Gastroesophageal sphincter (tissue), 4 donors: Measurements from ENCODE around the gene UBR3. TPM values are rescaled to one million over a fixed set of nuclear protein-coding genes. Genes with fewer than 3 reads are reported as not detected.

ENCODE experiments used
- ATAC-seq: fragments of 150-250 bp; one replicate; pipeline ENCODE4 v1.9.1; 2016; ENCODE audit warnings: mild to moderate bottlenecking, moderate library complexity
- H3K27ac ChIP-seq, 4 donors: fragments of 200-600 bp; sonication (generic) in 3 of 4; 1 replicate in 3 of 4; 2 replicates in 1 of 4; pipeline ENCODE4 v1.5.1; 2016 to 2019
- H3K27me3 ChIP-seq: fragments of 200-600 bp; sonication (generic); one replicate; pipeline ENCODE4 v1.5.1; 2019
- H3K36me3 ChIP-seq, 2 donors: fragments of 200-600 bp; sonication (generic); one replicate each; pipeline ENCODE4 v1.5.1; 2019; ENCODE audit warnings: control low read depth in 1 of 2
- H3K4me1 ChIP-seq, 3 donors: fragments of 200-600 bp; sonication (generic); 1 replicate in 2 of 3; 2 replicates in 1 of 3; pipeline ENCODE4 v1.5.1; 2016 to 2019; ENCODE audit warnings: control low read depth in 2 of 3
- H3K4me3 ChIP-seq, 2 donors: fragments of 200-600 bp; sonication (generic); one replicate each; pipeline ENCODE4 v1.5.1; 2019; ENCODE audit warnings: mild to moderate bottlenecking in 1 of 2, moderate library complexity in 1 of 2
- H3K9me3 ChIP-seq, 3 donors: fragments of 200-600 bp; sonication (generic); one replicate each; pipeline ENCODE4 v1.5.1; 2017 to 2019; ENCODE audit warnings: control low read depth in 2 of 3
- CTCF ChIP-seq, 4 experiments: fragments of 200-600 bp in 2 of 4; fragments of 450-650 bp in 2 of 4; sonication (generic) in 1 of 4; IDR thresholded peaks; one replicate each; pipeline ENCODE4 v1.5.1; 2017 to 2019; ENCODE audit warnings: antibody characterized with exemption in 4 of 4, mild to moderate bottlenecking in 2 of 4, moderate library complexity in 2 of 4
- EP300 ChIP-seq: sonication (generic); formaldehyde crosslinking; IDR thresholded peaks from one replicate; pipeline ENCODE4 v1.6.1; 2017; ENCODE audit warnings: antibody characterized with exemption, mild to moderate bottlenecking
- POLR2A ChIP-seq, 2 donors: fragments of 450-650 bp; IDR thresholded peaks; one replicate each; pipeline ENCODE4 v1.6.1; 2017; ENCODE audit warnings: antibody characterized with exemption in 2 of 2, mild to moderate bottlenecking in 2 of 2, moderate library complexity in 1 of 2
- POLR2AphosphoS5 ChIP-seq: sonication (generic); formaldehyde crosslinking; IDR thresholded peaks from one replicate; pipeline ENCODE4 v1.6.1; 2017; ENCODE audit warnings: antibody characterized with exemption
- WGBS, 2 donors: methylation state at CpG; one replicate each; pipeline ENCODE4 v1.1.5; 2018; ENCODE audit warnings: low coverage in 1 of 2; 5-methylcytosine and 5-hydroxymethylcytosine counted together
- total RNA-seq, 4 donors: library from RNA; depleted of rRNA; stranded (reverse); fragments of >200 nt; gene quantifications; one replicate each; pipeline ENCODE4 v1.1.0, GENCODE V29; 2016

The UBR3 gene
- total RNA-seq, 4 donors from 2014 or later, result 52.9 to 122 (median 66.9) TPM

GRCh38 chr2:170084820-170085491 is 257.7 kb downstream of the UBR3 start:
- TF ChIP-seq EP300, result no peak
- no peak for TF ChIP-seq POLR2AphosphoS5
- no peak for TF ChIP-seq POLR2A (IDR thresholded peaks at IDR 0.05)
- no peak for TF ChIP-seq CTCF (IDR thresholded peaks at IDR 0.05)
- WGBS, 2 donors, result 85 to 100% methylated on average over 2 of the region's 2 CpGs
- ATAC-seq, result no peak

GRCh38 chr2:170086117-170086688 is 258.9 kb downstream of the UBR3 start:
- no peak overlapping the region for H3K4me3 ChIP-seq
- no peak overlapping the region for H3K27ac ChIP-seq
- no peaks in the 10 kb centered on the region for H3K27me3 ChIP-seq
- no peak for TF ChIP-seq CTCF (IDR thresholded peaks at IDR 0.05)
- no peak for TF ChIP-seq POLR2A (IDR thresholded peaks at IDR 0.05)
- no peak for ATAC-seq
- no peaks in the 10 kb centered on the region for H3K9me3 ChIP-seq
- peaks cover 0 to 28% of the 10 kb centered on the region in 2 donors for H3K36me3 ChIP-seq
- H3K4me1 ChIP-seq, result peaks cover 0 to 4% (median 0%) of the 10 kb centered on the region in 3 donors
- WGBS, 2 donors, result 58 to 66% methylated on average over 5 of the region's 5 CpGs

More at GRCh38 chr2:170084820-170085491, 257.7 kb downstream of the UBR3 start:
- H3K27ac ChIP-seq, result no peak overlapping the region
- peaks cover 0 to 4% (median 0%) of the 10 kb centered on the region in 3 donors for H3K4me1 ChIP-seq
- no peak overlapping the region for H3K4me3 ChIP-seq
- no peaks in the 10 kb centered on the region for H3K9me3 ChIP-seq
- no peaks in the 10 kb centered on the region for H3K27me3 ChIP-seq
- H3K36me3 ChIP-seq, result peaks cover 0 to 41% of the 10 kb centered on the region in 2 donors

GRCh38 chr2:170086751-170087412 is 259.6 kb downstream of the UBR3 start:
- Histone ChIP-seq H3K4me3 (no peak overlapping the region), H3K27me3 (no peaks in the 10 kb centered on the region), H3K4me1 (peaks cover 0 to 4% (median 0%) of the 10 kb centered on the region in 3 donors), H3K36me3 (peaks cover 0 to 22% of the 10 kb centered on the region in 2 donors), H3K9me3 (no peaks in the 10 kb centered on the region), H3K27ac (no peak overlapping the region)
- ATAC-seq, result no peak
- TF ChIP-seq POLR2AphosphoS5 (no peak), POLR2A (IDR thresholded peaks at IDR 0.05) (no peak), CTCF (IDR thresholded peaks at IDR 0.05) (no peak), EP300 (no peak)
- 61 to 64% methylated on average over 2 of the region's 2 CpGs for WGBS, 2 donors

GRCh38 chr2:170087413-170087793 is 260.1 kb downstream of the UBR3 start:
- no peak for ATAC-seq
- 78 to 79% methylated on average over 2 of the region's 2 CpGs for WGBS, 2 donors

More at GRCh38 chr2:170087413-170087793, 260.1 kb downstream of the UBR3 start:
- Histone ChIP-seq H3K27ac (no peak overlapping the region), H3K4me3 (no peak overlapping the region), H3K9me3 (no peaks in the 10 kb centered on the region), H3K27me3 (no peaks in the 10 kb centered on the region), H3K4me1 (peaks cover 0 to 4% (median 0%) of the 10 kb centered on the region in 3 donors), H3K36me3 (peaks cover 0 to 16% of the 10 kb centered on the region in 2 donors)
- no peak for TF ChIP-seq EP300
- no peak for TF ChIP-seq POLR2A (IDR thresholded peaks at IDR 0.05)
- no peak for TF ChIP-seq POLR2AphosphoS5
- no peak for TF ChIP-seq CTCF (IDR thresholded peaks at IDR 0.05)
